Chondrocyte (in vitro differentiated cells): ENCODE measurements around the gene CCDC134. TPM values are rescaled to one million over a fixed set of nuclear protein-coding genes. Genes with fewer than 3 reads are reported as not detected.
A peak's percentile ranks its signal among the peaks of the same experiment; 100 is the strongest.

ENCODE experiments used
- DNase-seq: peaks from one replicate; pipeline ENCODE4 v3.0.0; 2021; ENCODE audit warnings: mixed read lengths, low spot score
- H3K27ac Mint-ChIP-seq: one replicate; pipeline ENCODE4 v1.8.0; 2021; ENCODE audit warnings: mild to moderate bottlenecking, moderate library complexity, mixed read lengths; ENCODE audit not compliant: unreplicated experiment
- H3K27me3 Mint-ChIP-seq: 2 replicates; pipeline ENCODE4 v1.8.0; 2021; ENCODE audit warnings: low read depth, mixed read lengths
- H3K36me3 Mint-ChIP-seq: 2 replicates; pipeline ENCODE4 v1.8.0; 2021; ENCODE audit warnings: low read depth, mixed read lengths
- H3K4me1 Mint-ChIP-seq: 2 replicates; pipeline ENCODE4 v1.8.0; 2021; ENCODE audit warnings: low read depth, mild to moderate bottlenecking, mixed read lengths
- H3K4me3 Mint-ChIP-seq: one replicate; pipeline ENCODE4 v1.8.0; 2021; ENCODE audit warnings: mild to moderate bottlenecking, moderate library complexity, mixed read lengths; ENCODE audit not compliant: unreplicated experiment
- H3K9me3 Mint-ChIP-seq: 2 replicates; pipeline ENCODE4 v1.8.0; 2021; ENCODE audit warnings: low read depth, mixed read lengths
- total RNA-seq: library from RNA; stranded (reverse); gene quantifications from 3 replicates; pipeline ENCODE4 v1.2.1, GENCODE V29; 2021
- TF ChIP-seq, protein P1 (sequence below): fragments of 200-600 bp; sonication (generic); IDR thresholded peaks from 2 replicates; pipeline ENCODE4 v1.5.0; 2021; ENCODE audit warnings: antibody characterized with exemption, mild to moderate bottlenecking, moderate library complexity

CCDC134 gene
- total RNA-seq, 1 donor from 2014 or later: 7.0 TPM

DNA sequence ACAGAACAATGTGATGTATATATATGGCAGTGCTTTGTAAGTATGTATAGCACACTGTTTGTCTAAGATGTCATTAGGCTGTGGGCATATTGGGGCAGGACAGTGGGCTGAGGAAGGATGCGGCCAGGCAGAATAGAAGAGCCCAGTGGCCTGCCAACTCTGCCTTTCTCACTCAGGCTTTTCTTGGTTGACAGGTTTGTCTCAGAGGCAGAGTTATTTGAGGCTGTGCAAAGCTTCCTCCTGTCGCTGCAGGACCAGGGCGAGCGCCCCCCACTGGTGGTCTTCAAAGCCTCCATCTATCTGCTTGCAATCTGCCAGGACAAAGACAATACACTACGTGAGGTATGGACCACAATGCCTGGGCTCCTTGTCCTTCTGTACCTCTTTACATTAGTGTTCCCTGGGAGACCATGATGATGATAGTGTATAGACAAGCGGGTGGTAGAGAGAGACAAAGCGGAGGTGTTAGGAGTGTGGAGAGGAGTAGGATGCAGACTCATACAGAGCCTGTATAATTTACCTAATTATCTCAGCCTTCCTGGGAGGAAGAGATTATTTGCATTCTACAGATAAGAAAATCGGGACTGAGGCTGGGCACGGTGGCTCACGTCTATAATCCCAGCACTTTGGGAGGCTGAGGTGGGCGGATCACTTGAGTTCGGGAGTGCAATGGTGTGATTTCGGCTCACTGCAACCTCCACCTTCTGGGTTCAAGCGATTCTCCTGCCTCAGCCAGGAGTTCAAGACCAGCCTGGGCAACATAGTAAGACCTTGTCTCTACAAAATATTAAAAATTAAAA, 37.3 kb upstream of the CCDC134 start:
- TF ChIP-seq, protein P1, sequence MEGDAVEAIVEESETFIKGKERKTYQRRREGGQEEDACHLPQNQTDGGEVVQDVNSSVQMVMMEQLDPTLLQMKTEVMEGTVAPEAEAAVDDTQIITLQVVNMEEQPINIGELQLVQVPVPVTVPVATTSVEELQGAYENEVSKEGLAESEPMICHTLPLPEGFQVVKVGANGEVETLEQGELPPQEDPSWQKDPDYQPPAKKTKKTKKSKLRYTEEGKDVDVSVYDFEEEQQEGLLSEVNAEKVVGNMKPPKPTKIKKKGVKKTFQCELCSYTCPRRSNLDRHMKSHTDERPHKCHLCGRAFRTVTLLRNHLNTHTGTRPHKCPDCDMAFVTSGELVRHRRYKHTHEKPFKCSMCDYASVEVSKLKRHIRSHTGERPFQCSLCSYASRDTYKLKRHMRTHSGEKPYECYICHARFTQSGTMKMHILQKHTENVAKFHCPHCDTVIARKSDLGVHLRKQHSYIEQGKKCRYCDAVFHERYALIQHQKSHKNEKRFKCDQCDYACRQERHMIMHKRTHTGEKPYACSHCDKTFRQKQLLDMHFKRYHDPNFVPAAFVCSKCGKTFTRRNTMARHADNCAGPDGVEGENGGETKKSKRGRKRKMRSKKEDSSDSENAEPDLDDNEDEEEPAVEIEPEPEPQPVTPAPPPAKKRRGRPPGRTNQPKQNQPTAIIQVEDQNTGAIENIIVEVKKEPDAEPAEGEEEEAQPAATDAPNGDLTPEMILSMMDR: peak; percentile 65
- H3K4me3 Mint-ChIP-seq: no peak overlapping the region
- no peaks in the 10 kb centered on the region for H3K9me3 Mint-ChIP-seq
- H3K27me3 Mint-ChIP-seq: no peaks in the 10 kb centered on the region
- no peaks in the 10 kb centered on the region for H3K36me3 Mint-ChIP-seq
- no peak for DNase-seq
- no peak overlapping the region for H3K27ac Mint-ChIP-seq
- peaks cover under 1% of the 10 kb centered on the region for H3K4me1 Mint-ChIP-seq

DNA sequence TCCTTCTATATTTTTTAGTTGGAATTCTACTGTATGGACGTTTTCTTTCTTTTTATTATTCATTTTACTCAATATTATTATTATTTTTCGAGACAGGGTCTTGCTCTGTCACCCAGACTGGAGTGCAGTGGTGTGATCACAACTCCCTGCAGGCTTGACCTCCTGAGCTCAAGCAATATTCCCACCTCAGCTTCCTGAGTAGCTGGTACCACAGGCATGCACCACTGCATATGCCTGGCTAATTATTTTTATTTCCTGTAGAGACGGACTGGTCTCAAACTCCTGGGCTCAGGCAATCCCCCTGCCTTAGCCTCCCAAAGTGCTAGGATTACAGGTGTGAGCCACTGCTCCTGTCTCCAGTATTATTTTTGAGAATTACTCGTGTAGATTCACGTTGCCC, 34.0 kb upstream of the CCDC134 start:
- H3K4me1 Mint-ChIP-seq: peaks cover 4% of the 10 kb centered on the region
- H3K4me3 Mint-ChIP-seq: no peak overlapping the region
- H3K27me3 Mint-ChIP-seq: no peaks in the 10 kb centered on the region
- TF ChIP-seq, protein P1: no peak
- no peak overlapping the region for H3K27ac Mint-ChIP-seq
- no peaks in the 10 kb centered on the region for H3K36me3 Mint-ChIP-seq
- no peak for DNase-seq
- H3K9me3 Mint-ChIP-seq: no peaks in the 10 kb centered on the region

DNA sequence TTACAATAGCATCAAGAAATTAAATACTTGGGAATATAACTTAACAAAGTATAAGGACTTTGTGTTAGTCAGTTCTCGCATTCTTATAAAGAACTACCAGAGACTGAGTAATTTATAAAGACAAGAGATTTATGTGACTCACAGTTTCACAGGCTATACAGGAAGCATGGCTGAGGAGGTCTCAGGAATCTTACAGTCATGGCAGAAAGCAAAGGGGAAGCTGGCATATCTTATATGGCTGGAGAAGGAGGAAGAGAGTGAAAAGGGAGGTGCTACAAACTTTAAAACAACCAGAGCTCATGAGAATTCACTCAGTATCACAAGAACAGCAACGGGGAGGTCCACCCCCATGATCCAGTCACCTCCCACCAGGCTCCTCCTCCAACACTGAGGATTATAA, 32.0 kb upstream of the CCDC134 start:
- Mint-ChIP-seq H3K4me3 (no peak overlapping the region), H3K27me3 (no peaks in the 10 kb centered on the region), H3K36me3 (no peaks in the 10 kb centered on the region), H3K9me3 (no peaks in the 10 kb centered on the region), H3K4me1 (peaks cover 4% of the 10 kb centered on the region), H3K27ac (peak overlapping the region; percentile 53)
- TF ChIP-seq, protein P1: no peak
- DNase-seq: no peak

DNA sequence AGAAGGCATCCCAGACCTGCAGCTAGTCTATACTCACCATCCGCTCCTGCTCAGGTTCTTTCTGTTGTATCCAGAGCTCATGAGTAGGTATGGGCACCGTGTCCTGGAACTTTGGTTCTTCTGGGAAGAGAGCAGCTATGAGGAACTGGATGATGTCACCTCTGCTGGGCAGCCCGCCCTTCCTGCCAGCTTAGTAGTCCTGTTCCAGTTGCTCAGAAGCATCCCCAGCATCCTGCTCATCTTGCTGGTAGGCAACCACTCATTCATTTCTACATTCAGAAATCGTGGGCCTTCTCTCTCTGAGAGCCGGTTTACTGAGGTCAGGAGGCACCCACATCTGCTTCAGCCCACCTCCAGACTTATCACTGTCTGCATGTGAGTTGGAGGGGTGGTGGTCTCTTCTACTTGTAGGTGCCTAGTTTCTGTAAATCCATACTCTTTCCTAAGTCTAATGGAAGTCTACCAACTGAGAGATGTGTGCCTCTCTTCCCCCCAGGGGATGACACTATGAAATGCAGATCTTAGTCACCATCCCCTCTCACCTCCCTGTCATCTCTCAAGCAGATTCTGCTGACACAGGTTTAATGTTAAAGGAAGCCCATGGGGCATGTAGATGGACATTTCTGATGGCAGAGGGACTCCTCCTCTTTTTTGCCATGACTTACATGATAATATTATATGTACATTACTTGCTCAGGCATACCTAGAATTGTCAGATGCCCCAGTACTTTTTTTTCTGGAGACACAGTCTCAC, 29.6 kb upstream of the CCDC134 start:
- Mint-ChIP-seq H3K36me3 (no peaks in the 10 kb centered on the region), H3K27ac (no peak overlapping the region), H3K4me3 (no peak overlapping the region), H3K4me1 (peaks cover 4% of the 10 kb centered on the region), H3K9me3 (no peaks in the 10 kb centered on the region), H3K27me3 (no peaks in the 10 kb centered on the region)
- no peak for DNase-seq
- TF ChIP-seq, protein P1: no peak

DNA sequence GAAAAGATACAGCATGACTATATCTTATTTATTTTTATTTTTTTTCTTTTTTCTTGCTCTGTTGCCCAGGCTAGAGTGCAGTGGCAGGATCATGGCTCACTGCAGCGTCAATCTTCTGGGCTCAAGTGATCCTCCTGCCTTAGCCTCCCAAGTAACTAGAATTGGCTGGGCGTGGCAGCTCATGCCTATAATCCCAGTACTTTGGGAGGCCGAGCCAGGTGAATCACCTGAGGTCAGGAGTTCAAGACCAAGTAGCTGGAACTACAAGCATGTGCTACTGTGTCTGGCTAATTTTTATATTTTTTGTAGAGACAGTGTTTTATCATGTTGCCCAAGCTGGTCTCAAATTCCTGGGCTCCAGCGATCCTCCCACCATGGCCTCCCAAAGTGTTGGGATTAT, 28.3 kb upstream of the CCDC134 start:
- H3K9me3 Mint-ChIP-seq: no peaks in the 10 kb centered on the region
- H3K36me3 Mint-ChIP-seq: no peaks in the 10 kb centered on the region
- peaks cover 4% of the 10 kb centered on the region for H3K4me1 Mint-ChIP-seq
- no peaks in the 10 kb centered on the region for H3K27me3 Mint-ChIP-seq
- TF ChIP-seq, protein P1: no peak
- no peak overlapping the region for H3K27ac Mint-ChIP-seq
- H3K4me3 Mint-ChIP-seq: no peak overlapping the region
- DNase-seq: no peak
